ENCODE data around the gene CDYL2. TPM values are rescaled to one million over a fixed set of nuclear protein-coding genes. Genes with fewer than 3 reads are reported as not detected.

The CDYL2 gene
- total RNA-seq, 4 donors from 2014 or later, result 5.9 to 13.5 (median 9.2) TPM

DNA sequence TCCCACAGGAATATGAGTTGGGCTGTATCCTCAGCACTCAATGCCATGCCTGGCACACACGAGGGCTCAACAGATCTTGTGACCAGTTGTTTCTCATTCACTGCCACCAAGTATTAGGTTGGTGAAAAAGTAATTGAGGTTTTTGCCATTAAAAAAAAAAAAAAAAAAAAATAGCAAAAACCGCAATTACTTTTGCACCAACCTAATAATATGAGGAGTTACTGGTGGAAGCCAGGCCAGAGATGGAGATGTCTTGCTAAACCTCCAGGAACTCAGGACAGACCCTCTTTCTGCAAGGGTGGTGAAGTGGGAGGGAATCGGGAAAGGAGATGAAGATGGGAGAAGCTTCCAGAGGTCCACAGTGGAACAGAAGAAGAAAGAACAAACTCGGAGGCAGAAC is 139.0 kb downstream of the CDYL2 start:
- TF ChIP-seq, protein P1, sequence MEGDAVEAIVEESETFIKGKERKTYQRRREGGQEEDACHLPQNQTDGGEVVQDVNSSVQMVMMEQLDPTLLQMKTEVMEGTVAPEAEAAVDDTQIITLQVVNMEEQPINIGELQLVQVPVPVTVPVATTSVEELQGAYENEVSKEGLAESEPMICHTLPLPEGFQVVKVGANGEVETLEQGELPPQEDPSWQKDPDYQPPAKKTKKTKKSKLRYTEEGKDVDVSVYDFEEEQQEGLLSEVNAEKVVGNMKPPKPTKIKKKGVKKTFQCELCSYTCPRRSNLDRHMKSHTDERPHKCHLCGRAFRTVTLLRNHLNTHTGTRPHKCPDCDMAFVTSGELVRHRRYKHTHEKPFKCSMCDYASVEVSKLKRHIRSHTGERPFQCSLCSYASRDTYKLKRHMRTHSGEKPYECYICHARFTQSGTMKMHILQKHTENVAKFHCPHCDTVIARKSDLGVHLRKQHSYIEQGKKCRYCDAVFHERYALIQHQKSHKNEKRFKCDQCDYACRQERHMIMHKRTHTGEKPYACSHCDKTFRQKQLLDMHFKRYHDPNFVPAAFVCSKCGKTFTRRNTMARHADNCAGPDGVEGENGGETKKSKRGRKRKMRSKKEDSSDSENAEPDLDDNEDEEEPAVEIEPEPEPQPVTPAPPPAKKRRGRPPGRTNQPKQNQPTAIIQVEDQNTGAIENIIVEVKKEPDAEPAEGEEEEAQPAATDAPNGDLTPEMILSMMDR (IDR thresholded peaks at IDR 0.05; ENCODE audit: low read depth), result no peak

DNA sequence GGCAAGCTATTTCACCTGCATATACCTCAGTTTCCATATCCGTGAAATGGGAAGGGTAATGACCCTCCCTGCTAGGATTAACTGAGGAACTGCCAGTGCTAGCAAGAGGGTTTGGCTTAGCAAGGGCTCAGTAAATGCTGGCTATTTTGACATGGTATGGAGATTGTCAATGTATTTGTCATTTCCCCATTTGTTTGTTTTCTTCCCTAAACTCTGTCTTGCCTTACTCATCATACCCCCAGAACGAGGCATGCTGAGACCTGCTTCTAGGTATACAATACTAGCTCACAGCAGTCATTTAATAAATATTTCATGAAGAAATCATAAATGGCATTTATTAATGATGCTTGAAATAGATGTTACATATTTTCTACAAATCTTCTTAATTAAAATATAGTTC is 139.6 kb downstream of the CDYL2 start:
- TF ChIP-seq, protein P1 (IDR thresholded peaks at IDR 0.05; ENCODE audit: low read depth), result no peak

DNA sequence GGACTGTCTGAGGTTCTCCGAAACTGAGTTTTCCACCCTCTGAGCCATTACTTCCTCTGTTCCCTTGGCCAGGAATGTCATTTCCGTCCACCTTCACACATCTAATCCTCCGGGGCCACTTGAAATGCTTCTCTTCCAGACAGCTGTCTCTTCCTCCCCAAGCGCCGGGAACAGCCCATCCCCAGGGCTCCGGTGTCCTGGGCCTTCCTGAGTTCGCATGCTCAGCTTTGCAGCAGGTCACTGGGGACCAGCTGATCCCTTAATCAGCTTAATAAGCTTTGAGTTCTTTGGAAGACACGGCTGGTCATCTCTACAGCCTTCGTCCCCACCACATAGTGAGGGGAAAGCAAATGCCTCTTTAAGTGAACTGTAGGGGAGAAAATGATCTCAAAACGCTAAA is 140.2 kb downstream of the CDYL2 start:
- TF ChIP-seq, protein P1 (IDR thresholded peaks at IDR 0.05; ENCODE audit: low read depth), result no peak

DNA sequence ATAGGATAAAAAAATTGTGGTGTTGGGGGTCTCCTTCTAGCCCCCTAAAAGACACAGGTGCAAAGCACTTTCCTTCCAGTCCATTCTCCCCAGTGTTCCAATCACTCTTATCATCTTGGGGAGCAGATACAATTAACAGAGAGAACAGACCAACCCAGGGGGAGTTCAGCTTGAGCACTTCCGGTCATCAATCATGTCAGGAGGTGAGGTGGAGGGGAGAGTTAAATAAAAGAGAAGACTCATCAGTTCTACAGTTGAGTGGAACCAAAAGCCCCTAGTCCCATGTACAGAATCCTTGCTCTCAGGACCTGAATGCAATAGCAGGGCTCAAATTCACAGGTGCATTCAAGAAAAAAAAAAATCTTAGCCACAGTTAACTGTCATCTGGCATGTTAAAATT is 141.3 kb downstream of the CDYL2 start:
- TF ChIP-seq, protein P1 (IDR thresholded peaks at IDR 0.05; ENCODE audit: low read depth), result no peak

DNA sequence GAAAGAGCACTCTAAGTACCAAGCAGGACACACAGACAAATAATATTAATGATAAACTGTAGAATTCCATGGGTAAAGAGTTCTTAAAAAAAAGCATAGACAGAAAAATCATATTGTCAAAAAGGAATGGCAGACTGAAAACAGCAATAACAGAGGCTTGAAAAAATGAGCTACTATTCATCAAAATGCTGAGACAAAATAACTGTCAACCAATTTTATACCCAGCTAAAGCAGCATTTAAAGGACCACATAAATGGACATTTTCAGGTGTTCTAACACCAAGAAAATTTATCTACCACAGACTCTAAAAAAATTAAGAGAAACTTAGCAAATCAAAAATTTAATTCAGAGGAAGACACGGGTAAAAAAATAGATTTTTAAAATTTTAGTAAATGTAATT is 144.5 kb downstream of the CDYL2 start:
- TF ChIP-seq, protein P1 (IDR thresholded peaks at IDR 0.05; ENCODE audit: low read depth), result no peak

DNA sequence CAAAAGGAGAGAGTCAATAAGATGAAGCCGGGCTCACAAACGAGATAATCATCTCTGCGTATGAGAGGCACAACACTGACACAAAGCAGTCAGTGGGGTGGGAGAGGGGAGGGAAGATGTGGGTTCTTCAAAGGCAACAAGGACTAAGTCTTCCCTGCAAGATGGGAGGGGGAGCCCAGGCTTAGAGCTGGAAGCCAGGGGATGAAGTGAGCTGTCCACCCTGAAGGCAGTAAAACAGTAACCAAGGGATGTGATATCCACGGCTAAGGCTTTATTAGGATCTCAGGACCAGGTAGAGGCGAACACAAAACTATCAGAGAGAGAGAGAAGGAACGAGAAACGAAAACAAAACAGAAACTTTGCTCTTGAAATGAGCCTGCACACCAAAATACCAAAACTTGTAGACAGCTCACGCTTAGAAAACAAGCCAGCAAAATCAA is 147.7 kb downstream of the CDYL2 start:
- TF ChIP-seq, protein P1 (IDR thresholded peaks at IDR 0.05; ENCODE audit: low read depth), result no peak

DNA sequence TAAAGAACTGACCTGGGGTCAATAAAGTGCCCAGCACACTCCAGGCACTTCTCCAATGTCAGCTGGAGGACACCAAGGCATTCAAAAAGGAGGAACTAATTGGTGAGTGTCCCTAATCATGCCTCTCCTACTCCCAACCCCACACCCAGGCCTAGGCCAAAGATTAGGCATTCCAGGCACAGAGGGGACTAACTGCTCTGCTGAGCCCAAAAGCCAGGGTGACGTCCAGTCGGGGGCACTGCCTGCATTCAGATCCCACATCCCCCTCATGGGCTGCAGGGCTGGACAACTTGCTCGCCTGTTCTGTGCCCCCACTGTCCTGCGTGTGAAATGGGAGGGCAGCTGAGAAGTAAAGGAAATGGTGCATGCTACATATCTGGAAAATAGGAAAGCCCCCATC is 148.2 kb downstream of the CDYL2 start:
- TF ChIP-seq, protein P1 (IDR thresholded peaks at IDR 0.05; ENCODE audit: low read depth), result no peak
